PFSK-1 (cell line): ENCODE data around the gene FUBP1.

Source experiments
- FOXP2 ChIP-seq: optimal IDR thresholded peaks from 2 replicates; pipeline ENCODE3; 2011; ENCODE audit warnings: borderline replicate concordance, control low read depth, inconsistent platforms; ENCODE audit not compliant: insufficient read depth; ENCODE audit errors: extremely low read length, extremely low read depth
- POLR2AphosphoS5 ChIP-seq: IDR thresholded peaks from 2 replicates; pipeline ENCODE4 v1.6.1; 2012; ENCODE audit warnings: low read depth, mild to moderate bottlenecking, control low read depth, low read length, moderate library complexity
- REST ChIP-seq, 2 experiments: IDR thresholded peaks; 2 replicates each; pipeline versions ENCODE4 v1.6.1 to v1.8.0; 2011 to 2012; ENCODE audit warnings: low read depth in 2 of 2, low read length in 2 of 2, control low read depth in 1 of 2, inconsistent platforms in 1 of 2, mild to moderate bottlenecking in 1 of 2, moderate library complexity in 1 of 2; ENCODE audit not compliant: insufficient read depth in 1 of 2
- SIN3A ChIP-seq: IDR thresholded peaks from 2 replicates; pipeline ENCODE4 v1.6.1; 2012; ENCODE audit warnings: mild to moderate bottlenecking, low read length, moderate library complexity, borderline replicate concordance; ENCODE audit not compliant: insufficient read depth
- TAF1 ChIP-seq: IDR thresholded peaks from 2 replicates; pipeline ENCODE4 v1.6.1; 2012; ENCODE audit warnings: low read length, control low read depth, borderline replicate concordance; ENCODE audit not compliant: insufficient read depth

Gene FUBP1

GRCh38 chr1:77984629-77985028 is 5.8 kb upstream of the FUBP1 start:
- TF ChIP-seq SIN3A: no peak

DNA sequence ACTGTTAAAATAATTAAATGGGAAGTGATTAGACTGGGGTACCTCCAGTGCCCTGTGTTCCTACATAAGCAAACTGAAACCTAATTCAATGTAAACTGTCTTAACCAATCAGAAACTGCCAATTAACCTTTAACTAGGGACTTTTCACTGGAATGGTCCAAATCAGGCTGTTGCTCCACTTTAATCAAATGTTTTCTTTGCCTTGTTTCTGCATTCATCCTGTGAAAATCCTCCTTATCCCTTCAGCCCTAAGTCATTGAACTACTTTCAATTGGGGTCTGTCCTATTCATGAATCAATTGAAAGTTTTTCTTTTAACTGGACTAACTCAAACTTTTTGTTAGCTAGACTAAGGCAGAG is 5.1 kb upstream of the FUBP1 start:
- TF ChIP-seq SIN3A (no peak), REST (IDR thresholded peaks at IDR 0.05; ENCODE audit: insufficient read depth in 1 of 2, low read depth in 2 of 2, low read length in 2 of 2) (no peak), TAF1 (no peak)

- TF ChIP-seq FOXP2 (no peak), POLR2AphosphoS5 (peak; percentile 36; the same call in 1 of the 2 replicates)
Observed at GRCh38 chr1:77978293-77978968, 441 bp downstream of the FUBP1 start.

GRCh38 chr1:77977989-77978292 is 931 bp downstream of the FUBP1 start:
- TF ChIP-seq POLR2AphosphoS5 (no peak), REST (IDR thresholded peaks at IDR 0.05; ENCODE audit: insufficient read depth in 1 of 2, low read depth in 2 of 2, low read length in 2 of 2) (no peak), TAF1 (0 out of 2 replicates have a peak, but pooled peaks have one; percentile 39), SIN3A (0 out of 2 replicates have a peak, but pooled peaks have one; percentile 33)

DNA sequence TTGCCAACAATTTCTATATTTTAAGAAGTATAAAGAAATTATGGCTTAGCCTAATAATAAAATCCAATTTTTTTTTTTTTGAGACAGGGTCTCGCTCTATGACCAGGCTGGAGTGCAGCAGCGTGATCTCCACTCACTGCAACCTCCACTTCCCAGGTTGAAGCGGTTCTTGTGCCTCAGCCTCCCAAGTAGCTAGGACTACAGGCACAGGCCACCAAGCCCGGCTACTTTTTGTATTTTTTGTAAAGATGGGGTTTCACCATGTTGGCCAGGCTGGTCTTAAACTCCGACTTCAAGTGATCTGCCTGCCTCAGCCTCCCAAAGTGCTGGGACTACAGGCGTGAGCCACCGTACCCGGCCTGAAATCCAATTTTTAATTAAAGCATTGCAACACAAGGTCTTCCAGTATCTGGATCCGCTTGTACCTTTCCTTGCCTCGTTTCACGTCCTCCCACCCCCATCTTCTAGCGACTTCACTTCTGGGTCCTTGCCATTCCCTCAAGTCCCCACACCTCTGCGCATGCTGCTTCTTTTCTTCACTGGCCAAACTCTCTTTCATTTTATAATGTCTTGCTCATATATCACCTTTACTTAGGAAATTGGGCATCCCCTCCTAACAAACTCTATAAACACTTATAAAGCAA is 2.3 kb downstream of the FUBP1 start:
- TF ChIP-seq FOXP2 (no peak), POLR2AphosphoS5 (no peak), TAF1 (no peak)

DNA sequence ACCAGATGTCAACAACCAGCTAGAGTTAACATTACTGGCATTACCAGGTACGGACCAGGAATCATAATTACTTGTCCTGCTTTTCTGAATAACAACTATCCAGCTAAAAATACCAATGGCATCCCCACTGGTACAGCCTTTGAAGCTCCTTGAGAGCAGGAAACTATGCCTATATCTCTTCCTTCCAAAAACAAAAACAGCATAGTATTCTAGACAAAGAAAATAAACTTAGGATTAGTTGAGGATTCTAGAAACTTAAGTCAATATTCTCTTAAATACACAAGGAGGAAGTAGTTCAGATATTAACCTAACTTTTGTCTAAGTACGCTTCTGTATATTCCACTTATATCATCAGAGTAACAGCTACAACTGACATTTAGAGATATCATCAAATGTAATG is 3.0 kb downstream of the FUBP1 start:
- TF ChIP-seq TAF1: no peak
- TF ChIP-seq SIN3A: no peak
- TF ChIP-seq REST (IDR thresholded peaks at IDR 0.05; ENCODE audit: insufficient read depth in 1 of 2, low read depth in 2 of 2, low read length in 2 of 2): no peak
- TF ChIP-seq FOXP2: no peak
- no peak; the same call in 1 of the 2 replicates for TF ChIP-seq POLR2AphosphoS5

- TF ChIP-seq POLR2AphosphoS5 (no peak), REST (IDR thresholded peaks at IDR 0.05; ENCODE audit: insufficient read depth in 1 of 2, low read depth in 2 of 2, low read length in 2 of 2) (no peak), FOXP2 (no peak), TAF1 (no peak), SIN3A (no peak)
Observed at GRCh38 chr1:77975386-77975785, 3.5 kb downstream of the FUBP1 start.
